HCT116 (cell line): ENCODE measurements around the gene NCLN. TPM values are rescaled to one million over a fixed set of nuclear protein-coding genes. Genes with fewer than 3 reads are reported as not detected.

Experiments
- ATAC-seq: fragments of 200-7000 bp; cut with Tn5 transposase; 2 replicates; pipeline ENCODE4 v1.9.1; 2020; ENCODE audit warnings: mild to moderate bottlenecking, moderate library complexity
- BruUV-seq: library from RNA; stranded (reverse); fragments of 400-500 nt; replicated peaks from 2 replicates; lab custom pipeline; 2021; lab: Mats Ljungman, UMichigan
- CTCF ChIA-PET: fragments of 300-600 bp; sonication (Branson Sonifier 250); formaldehyde crosslinking; loops from one replicate; lab custom pipeline; 2021; ENCODE audit warnings: antibody characterized with exemption; lab: Charles Lee
- POLR2A ChIA-PET: fragments of 300-600, 350-600 bp; sonication (Branson Sonifier 250); formaldehyde crosslinking; loops from one replicate; lab custom pipeline; 2021; ENCODE audit warnings: antibody characterized with exemption; lab: Charles Lee
- RAD21 ChIA-PET, 2 experiments: fragments of 300-600 bp; sonication (Branson Sonifier 250); formaldehyde crosslinking; loops; one replicate each; lab custom pipeline; 2023; ENCODE audit warnings: low total read pairs in 2 of 2; ENCODE audit not compliant: uncharacterized antibody in 2 of 2, unreplicated experiment in 2 of 2, low non-redundant PET in 1 of 2; lab: Charles Lee
- DNase-seq: peaks from one replicate; pipeline ENCODE4 v3.0.0-alpha.2; 2010; ENCODE audit warnings: low read depth, low spot score
- H2AFZ ChIP-seq: fragments of 200-600 bp; shearing (Covaris generic), sonication (generic); 2 replicates; pipeline ENCODE4 v1.6.1; 2017; ENCODE audit warnings: low read depth, mixed run types, mixed read lengths, antibody characterized with exemption, low read length; ENCODE audit not compliant: poor library complexity, severe bottlenecking
- H3K27ac ChIP-seq: 2 replicates; pipeline ENCODE4 v1.5.1; 2012; ENCODE audit warnings: low read depth, low read length
- H3K27me3 ChIP-seq: fragments of 200-600 bp; sonication (generic); 2 replicates; pipeline ENCODE4 v1.6.1; 2016; ENCODE audit warnings: mixed run types, low read length, mixed read lengths; ENCODE audit not compliant: insufficient read depth
- H3K36me3 ChIP-seq, 2 experiments: fragments of 200-500 bp in 1 of 2; fragments of 200-600 bp in 1 of 2; sonication (Bioruptor generic) in 1 of 2; sonication (generic) in 1 of 2; 2 replicates each; pipeline versions ENCODE4 v1.5.1 to v1.6.1; 2014 to 2016; ENCODE audit warnings: low read length in 2 of 2, inconsistent platforms in 1 of 2, mixed read lengths in 1 of 2, mixed run types in 1 of 2; ENCODE audit not compliant: insufficient read depth in 2 of 2, control insufficient read depth in 1 of 2
- H3K4me1 ChIP-seq, 2 experiments: fragments of 200-600 bp in 1 of 2; sonication (generic) in 1 of 2; 2 replicates each; pipeline versions ENCODE4 v1.5.1 to v1.6.1; 2012 to 2017; ENCODE audit warnings: low read length in 2 of 2, inconsistent platforms in 1 of 2, mild to moderate bottlenecking in 1 of 2, mixed read lengths in 1 of 2, mixed run types in 1 of 2, moderate library complexity in 1 of 2; ENCODE audit not compliant: insufficient read depth in 2 of 2, control insufficient read depth in 1 of 2
- H3K4me2 ChIP-seq: fragments of 200-600 bp; sonication (generic); 2 replicates; pipeline ENCODE4 v1.6.1; 2017; ENCODE audit warnings: mixed run types, low read length, mixed read lengths
- H3K4me3 ChIP-seq, 2 experiments: fragments of 200-600 bp in 1 of 2; sonication (generic) in 1 of 2; replicated peaks in 1 of 2; 2 replicates each; pipeline ENCODE4 v1.5.1; 2011 to 2016; ENCODE audit warnings: low read length in 2 of 2, control low read depth in 1 of 2, low read depth in 1 of 2, mild to moderate bottlenecking in 1 of 2, mixed read lengths in 1 of 2, mixed run types in 1 of 2
- H3K79me2 ChIP-seq: fragments of 200-600 bp; sonication (generic); 2 replicates; pipeline ENCODE4 v1.6.1; 2017; ENCODE audit warnings: mild to moderate bottlenecking, mixed run types, low read length, moderate library complexity, mixed read lengths; ENCODE audit not compliant: insufficient read depth
- H3K9ac ChIP-seq: fragments of 200-600 bp; sonication (generic); 2 replicates; pipeline ENCODE4 v1.6.1; 2016; ENCODE audit warnings: low read length, mixed read lengths
- H3K9me2 ChIP-seq: fragments of 200-600 bp; sonication (generic), shearing (Covaris generic); 2 replicates; pipeline ENCODE4 v1.6.1; 2017; ENCODE audit warnings: mixed run types, mild to moderate bottlenecking, moderate library complexity; ENCODE audit not compliant: insufficient read depth
- H3K9me3 ChIP-seq, 2 experiments: fragments of 200-500 bp in 1 of 2; fragments of 200-600 bp in 1 of 2; sonication (Bioruptor generic) in 1 of 2; sonication (generic) in 1 of 2; 2 replicates each; pipeline ENCODE4 v1.6.1; 2014 to 2017; ENCODE audit warnings: low read length in 2 of 2, mixed read lengths in 2 of 2, inconsistent platforms in 1 of 2, low read depth in 1 of 2, mild to moderate bottlenecking in 1 of 2, mixed run types in 1 of 2, moderate library complexity in 1 of 2; ENCODE audit not compliant: control insufficient read depth in 1 of 2, insufficient read depth in 1 of 2
- H4K20me1 ChIP-seq: fragments of 200-600 bp; sonication (generic), shearing (Covaris generic); 2 replicates; pipeline ENCODE4 v1.6.1; 2017; ENCODE audit warnings: mixed run types, mild to moderate bottlenecking, moderate library complexity; ENCODE audit not compliant: insufficient read depth
- ATF3 ChIP-seq: IDR thresholded peaks from 2 replicates; pipeline ENCODE4 v1.6.1; 2012
- CEBPB ChIP-seq: IDR thresholded peaks from 2 replicates; pipeline ENCODE4 v1.6.1; 2012; ENCODE audit warnings: low read depth
- CTCF ChIP-seq, 3 experiments: fragments of 200-600 bp in 1 of 3; sonication (generic) in 1 of 3; IDR thresholded peaks in 2 of 3; conservative IDR thresholded peaks in 1 of 3; 2 replicates each; pipeline ENCODE4 v1.5.1; 2012 to 2017; ENCODE audit warnings: low read depth in 2 of 3, low read length in 2 of 3, antibody characterized with exemption in 1 of 3, borderline replicate concordance in 1 of 3, control low read depth in 1 of 3, mild to moderate bottlenecking in 1 of 3, mixed read lengths in 1 of 3, mixed run types in 1 of 3, moderate library complexity in 1 of 3; ENCODE audit not compliant: insufficient read depth in 1 of 3
- EGR1 ChIP-seq: IDR thresholded peaks from 2 replicates; pipeline ENCODE4 v1.6.1; 2012; ENCODE audit warnings: low read depth
- ELF1 ChIP-seq: IDR thresholded peaks from 2 replicates; pipeline ENCODE4 v1.6.1; 2012; ENCODE audit warnings: low read depth, borderline replicate concordance
- EZH2 ChIP-seq: fragments of 200-600 bp; sonication (generic); IDR thresholded peaks from 2 replicates; pipeline ENCODE4 v1.6.1; 2017; ENCODE audit warnings: antibody characterized with exemption, mixed run types
- JUND ChIP-seq: IDR thresholded peaks from 2 replicates; pipeline ENCODE4 v1.6.1; 2012
- POLR2A ChIP-seq: IDR thresholded peaks from 2 replicates; pipeline ENCODE4 v1.7.0; 2011; ENCODE audit warnings: borderline replicate concordance; ENCODE audit not compliant: insufficient read depth, insufficient read length; ENCODE audit errors: extremely low read depth
- POLR2AphosphoS5 ChIP-seq: IDR thresholded peaks from 2 replicates; pipeline ENCODE4 v1.6.1; 2011; ENCODE audit warnings: mild to moderate bottlenecking, low read depth, low read length, moderate library complexity
- REST ChIP-seq: IDR thresholded peaks from 2 replicates; pipeline ENCODE4 v1.6.1; 2012; ENCODE audit warnings: low read depth
- SIN3A ChIP-seq: IDR thresholded peaks from 2 replicates; pipeline ENCODE4 v1.6.1; 2012; ENCODE audit warnings: low read depth
- intact Hi-C: fragments of 100-400 bp; cut with micrococcal nuclease; formaldehyde crosslinking; loops from 2 replicates; pipeline ENCODE4 v1.10.0; 2022
- total RNA-seq: library from RNA; stranded (reverse); gene quantifications from one replicate; pipeline ENCODE4 v1.2.1, GENCODE V29; 2021; ENCODE audit not compliant: unreplicated experiment

Gene NCLN
- total RNA-seq, 1 experiment from 2014 or later, result 119 TPM

- CTCF ChIA-PET, result no interaction called here
- Histone ChIP-seq H3K4me3 (no peak overlapping the region), H3K27ac (no peak overlapping the region), H3K79me2 (no peaks in the 10 kb centered on the region), H3K27me3 (no peaks in the 10 kb centered on the region), H2AFZ (no peak overlapping the region), H4K20me1 (no peaks in the 10 kb centered on the region), H3K9me3 (no peaks in the 10 kb centered on the region), H3K4me1 (peaks cover 0 to 10% of the 10 kb centered on the region in 2 experiments; a peak in 3 of 4 replicates), H3K4me2 (no peak overlapping the region), H3K9ac (no peak overlapping the region), H3K36me3 (no peaks in the 10 kb centered on the region), H3K9me2 (no peaks in the 10 kb centered on the region)
- TF ChIP-seq CTCF (IDR thresholded peaks at IDR 0.05 in 2 of 3, conservative IDR thresholded peaks at IDR 0.05 in 1 of 3; ENCODE audit: borderline replicate concordance in 1 of 3, insufficient read depth in 1 of 3, low read depth in 2 of 3, low read length in 2 of 3) (no peak), EZH2 (no peak), REST (no peak), ATF3 (no peak), POLR2AphosphoS5 (no peak), CEBPB (no peak), EGR1 (no peak), POLR2A (no peak), JUND (no peak), ELF1 (no peak), SIN3A (no peak)
- no peak for DNase-seq
- RAD21 ChIA-PET, result no interaction called here
- POLR2A ChIA-PET, result no interaction called here
- no peak for ATAC-seq
- BruUV-seq, result no TSS peak
- intact Hi-C loops, result no loop called here
These were observed 33.3 kb upstream of the NCLN start for GRCh38 chr19:3152419-3152780.
